Activated T-helper 2 cell treated with anti-CD3 and anti-CD28 coated beads, Interferon-gamma antibody, Interleukin-2, Interleukin-4, amounts not matched to agents 10 μg/mL and 5 μg/mL and 100 μg/mL, durations not matched to agents 14 hours and 24 hours and 36 hours (primary cell): Measurements from ENCODE around the gene TMEM170B. TPM values are rescaled to one million over a fixed set of nuclear protein-coding genes. Genes with fewer than 3 reads are reported as not detected.

Source experiments
- DNase-seq: peaks from one replicate; pipeline ENCODE4 v3.0.0; 2021; ENCODE audit warnings: low spot score
- H3K27ac Mint-ChIP-seq: one replicate; pipeline ENCODE4 v1.8.0; 2021; ENCODE audit warnings: mixed read lengths
- H3K27me3 Mint-ChIP-seq: one replicate; pipeline ENCODE4 v1.8.0; 2021; ENCODE audit warnings: low read depth, mixed read lengths
- H3K36me3 Mint-ChIP-seq: one replicate; pipeline ENCODE4 v1.8.0; 2021; ENCODE audit warnings: low read depth, mixed read lengths
- H3K4me1 Mint-ChIP-seq: one replicate; pipeline ENCODE4 v1.8.0; 2021; ENCODE audit warnings: low read depth, mixed read lengths
- H3K4me3 Mint-ChIP-seq: one replicate; pipeline ENCODE4 v1.8.0; 2021; ENCODE audit warnings: low read depth, mild to moderate bottlenecking, moderate library complexity, mixed read lengths
- H3K9me3 Mint-ChIP-seq: one replicate; pipeline ENCODE4 v1.8.0; 2021; ENCODE audit warnings: mixed read lengths
- intact Hi-C: fragments of 100-400 bp; cut with micrococcal nuclease; formaldehyde crosslinking; loops from one replicate; pipeline ENCODE4 v1.15.1; 2023
- total RNA-seq: library from RNA; stranded (reverse); gene quantifications from 2 replicates; pipeline ENCODE4 v1.2.3, GENCODE V29; 2022

TMEM170B gene
- total RNA-seq, 1 donor from 2014 or later = 0.62 TPM

- Mint-ChIP-seq H3K27me3 (peaks cover 6% of the 10 kb centered on the region), H3K9me3 (no peaks in the 10 kb centered on the region), H3K4me3 (no peak overlapping the region), H3K36me3 (no peaks in the 10 kb centered on the region), H3K27ac (no peak overlapping the region), H3K4me1 (no peaks in the 10 kb centered on the region)
- intact Hi-C loops = no loop called here
- DNase-seq = no peak
Measured at GRCh38 chr6:11500008-11500407, 37.5 kb upstream of the TMEM170B start.

GRCh38 chr6:11509471-11509870 lies 28.1 kb upstream of the TMEM170B start:
- intact Hi-C loops = no loop called here
- H3K9me3 Mint-ChIP-seq = no peaks in the 10 kb centered on the region
- DNase-seq = no peak
- H3K27ac Mint-ChIP-seq = no peak overlapping the region
- no peaks in the 10 kb centered on the region for H3K4me1 Mint-ChIP-seq
- H3K36me3 Mint-ChIP-seq = no peaks in the 10 kb centered on the region
- peaks cover 52% of the 10 kb centered on the region for H3K27me3 Mint-ChIP-seq
- H3K4me3 Mint-ChIP-seq = no peak overlapping the region

GRCh38 chr6:11514672-11515071 lies 22.9 kb upstream of the TMEM170B start:
- intact Hi-C loops = no loop called here
- peaks cover 4% of the 10 kb centered on the region for H3K9me3 Mint-ChIP-seq

GRCh38 chr6:11515763-11516162 lies 21.8 kb upstream of the TMEM170B start:
- H3K4me1 Mint-ChIP-seq = no peaks in the 10 kb centered on the region

More at GRCh38 chr6:11514672-11515071, 22.9 kb upstream of the TMEM170B start:
- DNase-seq = no peak
- no peaks in the 10 kb centered on the region for H3K36me3 Mint-ChIP-seq
- peaks cover 42% of the 10 kb centered on the region for H3K27me3 Mint-ChIP-seq
- H3K4me1 Mint-ChIP-seq = no peaks in the 10 kb centered on the region
- H3K4me3 Mint-ChIP-seq = no peak overlapping the region
- H3K27ac Mint-ChIP-seq = no peak overlapping the region

GRCh38 chr6:11522812-11523605 lies 14.5 kb upstream of the TMEM170B start:
- no peak overlapping the region for H3K27ac Mint-ChIP-seq

More at GRCh38 chr6:11515763-11516162, 21.8 kb upstream of the TMEM170B start:
- intact Hi-C loops = no loop called here
- no peak overlapping the region for H3K27ac Mint-ChIP-seq
- no peaks in the 10 kb centered on the region for H3K36me3 Mint-ChIP-seq
- H3K27me3 Mint-ChIP-seq = peaks cover 39% of the 10 kb centered on the region
- no peak for DNase-seq
- H3K9me3 Mint-ChIP-seq = peaks cover 4% of the 10 kb centered on the region
- no peak overlapping the region for H3K4me3 Mint-ChIP-seq

GRCh38 chr6:11525468-11526155 lies 11.9 kb upstream of the TMEM170B start:
- intact Hi-C loops = no loop called here
- no peak for DNase-seq
- Mint-ChIP-seq H3K4me3 (no peak overlapping the region), H3K27me3 (peaks cover 20% of the 10 kb centered on the region), H3K9me3 (no peaks in the 10 kb centered on the region), H3K36me3 (no peaks in the 10 kb centered on the region), H3K27ac (no peak overlapping the region), H3K4me1 (no peaks in the 10 kb centered on the region)

More at GRCh38 chr6:11522812-11523605, 14.5 kb upstream of the TMEM170B start:
- DNase-seq = no peak
- Mint-ChIP-seq H3K9me3 (peaks cover 4% of the 10 kb centered on the region), H3K36me3 (no peaks in the 10 kb centered on the region), H3K4me1 (no peaks in the 10 kb centered on the region), H3K4me3 (no peak overlapping the region), H3K27me3 (peaks cover 13% of the 10 kb centered on the region)
- intact Hi-C loops = no loop called here

- Mint-ChIP-seq H3K36me3 (no peaks in the 10 kb centered on the region), H3K27ac (no peak overlapping the region), H3K4me1 (no peaks in the 10 kb centered on the region), H3K9me3 (no peaks in the 10 kb centered on the region), H3K4me3 (no peak overlapping the region), H3K27me3 (peaks cover 18% of the 10 kb centered on the region)
- no peak for DNase-seq
- intact Hi-C loops = no loop called here
Measured at GRCh38 chr6:11526156-11526505, 11.4 kb upstream of the TMEM170B start.

- H3K4me1 Mint-ChIP-seq = no peaks in the 10 kb centered on the region
- no peaks in the 10 kb centered on the region for H3K36me3 Mint-ChIP-seq
- peaks cover 27% of the 10 kb centered on the region for H3K27me3 Mint-ChIP-seq
- no peak overlapping the region for H3K27ac Mint-ChIP-seq
- H3K4me3 Mint-ChIP-seq = no peak overlapping the region
- intact Hi-C loops = no loop called here
- DNase-seq = no peak
- no peaks in the 10 kb centered on the region for H3K9me3 Mint-ChIP-seq
Measured at GRCh38 chr6:11527274-11527870, 10.2 kb upstream of the TMEM170B start.

- H3K4me3 Mint-ChIP-seq = no peak overlapping the region
- H3K4me1 Mint-ChIP-seq = no peaks in the 10 kb centered on the region
- no peaks in the 10 kb centered on the region for H3K36me3 Mint-ChIP-seq
- no peak overlapping the region for H3K27ac Mint-ChIP-seq
- no peak for DNase-seq
- intact Hi-C loops = no loop called here
- H3K9me3 Mint-ChIP-seq = no peaks in the 10 kb centered on the region
- H3K27me3 Mint-ChIP-seq = peaks cover 33% of the 10 kb centered on the region
Measured at GRCh38 chr6:11528996-11529395, 8.6 kb upstream of the TMEM170B start.

GRCh38 chr6:11532097-11532496 lies 5.5 kb upstream of the TMEM170B start:
- H3K4me3 Mint-ChIP-seq = no peak overlapping the region
- H3K27ac Mint-ChIP-seq = no peak overlapping the region
- H3K9me3 Mint-ChIP-seq = no peaks in the 10 kb centered on the region
- H3K27me3 Mint-ChIP-seq = peaks cover 55% of the 10 kb centered on the region
- no peaks in the 10 kb centered on the region for H3K36me3 Mint-ChIP-seq
- DNase-seq = no peak
- H3K4me1 Mint-ChIP-seq = peaks cover 5% of the 10 kb centered on the region
- intact Hi-C loops = no loop called here

GRCh38 chr6:11534561-11534960 lies 3.0 kb upstream of the TMEM170B start:
- H3K36me3 Mint-ChIP-seq = no peaks in the 10 kb centered on the region
- H3K9me3 Mint-ChIP-seq = no peaks in the 10 kb centered on the region
- H3K27ac Mint-ChIP-seq = no peak overlapping the region
- peaks cover 55% of the 10 kb centered on the region for H3K27me3 Mint-ChIP-seq
- no peak for DNase-seq
- no peak overlapping the region for H3K4me3 Mint-ChIP-seq
- intact Hi-C loops = no loop called here
- peaks cover 5% of the 10 kb centered on the region for H3K4me1 Mint-ChIP-seq

- Mint-ChIP-seq H3K9me3 (no peaks in the 10 kb centered on the region), H3K4me3 (peak overlapping the region; percentile 23), H3K27me3 (peaks cover 64% of the 10 kb centered on the region), H3K4me1 (peaks cover 5% of the 10 kb centered on the region), H3K36me3 (no peaks in the 10 kb centered on the region), H3K27ac (no peak overlapping the region)
- intact Hi-C loops = loop anchor here (5.0 kb wide), 1 partner anchor 304 kb away; the partner anchor contains the start of gene NEDD9
- DNase-seq = no peak
Measured at GRCh38 chr6:11535801-11536230, 1.7 kb upstream of the TMEM170B start.

- no peak for DNase-seq
- intact Hi-C loops = loop anchor here (5.0 kb wide), 1 partner anchor 304 kb away; the partner anchor contains the start of gene NEDD9
- H3K9me3 Mint-ChIP-seq = no peaks in the 10 kb centered on the region
- H3K27me3 Mint-ChIP-seq = peaks cover 66% of the 10 kb centered on the region
- no peaks in the 10 kb centered on the region for H3K36me3 Mint-ChIP-seq
- H3K4me1 Mint-ChIP-seq = peaks cover 5% of the 10 kb centered on the region
- H3K27ac Mint-ChIP-seq = no peak overlapping the region
- peak overlapping the region; percentile 80 for H3K4me3 Mint-ChIP-seq
Measured at GRCh38 chr6:11536795-11537194, 754 bp upstream of the TMEM170B start.
